GM21526 (cell line): ENCODE data around the gene PRKN.

ENCODE experiments used
- ATAC-seq: cut with Tn5 transposase; IDR thresholded peaks from one replicate; pipeline ENCODE4 v1.9.1; 2021; ENCODE audit warnings: moderate library complexity; ENCODE audit not compliant: unreplicated experiment, low FRiP score

The PRKN gene

DNA sequence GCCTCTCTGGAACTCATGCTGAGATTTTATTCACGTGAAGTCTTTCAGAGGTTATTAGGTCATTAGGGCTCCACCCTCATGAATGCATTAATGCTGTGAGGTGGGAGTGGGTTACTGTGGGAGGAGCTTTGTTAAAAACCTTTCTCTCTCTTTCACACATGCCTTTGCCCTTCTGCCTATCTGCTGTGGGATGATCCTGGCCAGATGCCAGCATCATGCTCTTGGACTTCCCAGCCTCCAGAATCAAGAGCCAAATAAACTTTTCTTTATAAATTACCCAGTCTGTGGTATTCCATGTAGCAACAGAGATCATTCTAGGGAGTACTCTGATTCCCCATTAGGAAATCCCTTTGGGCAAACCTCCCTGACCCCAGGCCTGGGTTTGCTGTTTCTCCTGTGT, 1323.8 kb downstream of the PRKN start:
- no peak for ATAC-seq

GRCh38 chr6:161401587-161402309, 1325.8 kb downstream of the PRKN start:
- no peak for ATAC-seq

GRCh38 chr6:161400671-161401070, 1326.9 kb downstream of the PRKN start:
- ATAC-seq: no peak

GRCh38 chr6:161396539-161396938, 1331.0 kb downstream of the PRKN start:
- no peak for ATAC-seq

DNA sequence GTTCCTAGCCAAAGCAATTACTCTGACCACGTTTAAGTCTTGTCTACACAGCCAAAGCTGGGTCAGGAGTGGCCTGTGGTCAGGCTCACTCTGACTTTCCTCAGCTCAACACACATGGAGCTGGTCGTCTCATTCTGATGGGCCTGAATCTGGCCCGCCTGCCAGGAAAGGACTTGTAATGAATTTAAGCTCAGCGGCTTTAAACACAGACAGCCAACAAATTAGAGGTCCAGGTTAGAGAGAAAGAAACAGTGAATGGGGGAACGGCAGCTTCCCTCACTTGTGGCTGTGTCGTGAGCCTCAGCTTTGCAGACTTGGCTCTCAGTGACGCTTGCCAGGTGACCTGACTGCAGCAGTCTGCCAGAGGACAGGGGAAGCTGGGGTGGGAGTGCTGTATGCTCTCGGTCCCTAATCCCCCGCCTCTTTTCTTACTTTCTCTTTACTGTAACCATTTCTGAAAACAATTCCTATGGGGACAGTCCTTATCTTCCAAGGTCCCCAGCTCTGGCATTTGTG, 1331.8 kb downstream of the PRKN start:
- no peak for ATAC-seq

DNA sequence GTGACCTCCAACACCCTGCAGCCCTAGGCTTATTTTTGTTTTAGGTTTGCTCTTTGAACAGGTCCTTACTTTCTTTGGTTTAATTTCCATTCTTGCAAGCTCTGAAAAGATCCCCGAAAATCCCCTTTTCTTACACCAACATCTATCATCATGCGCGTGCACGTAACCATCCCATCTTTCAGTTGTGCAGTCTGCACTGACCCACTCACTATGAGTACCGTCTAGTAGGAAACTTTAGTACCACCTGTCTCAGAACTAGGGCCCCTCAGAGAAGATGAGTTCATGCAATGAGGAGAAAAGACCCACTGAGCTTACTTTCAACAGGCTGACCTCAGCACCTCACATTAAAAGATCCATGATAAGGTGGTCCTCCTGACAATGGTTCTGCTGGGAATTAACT, 1333.1 kb downstream of the PRKN start:
- no peak for ATAC-seq

DNA sequence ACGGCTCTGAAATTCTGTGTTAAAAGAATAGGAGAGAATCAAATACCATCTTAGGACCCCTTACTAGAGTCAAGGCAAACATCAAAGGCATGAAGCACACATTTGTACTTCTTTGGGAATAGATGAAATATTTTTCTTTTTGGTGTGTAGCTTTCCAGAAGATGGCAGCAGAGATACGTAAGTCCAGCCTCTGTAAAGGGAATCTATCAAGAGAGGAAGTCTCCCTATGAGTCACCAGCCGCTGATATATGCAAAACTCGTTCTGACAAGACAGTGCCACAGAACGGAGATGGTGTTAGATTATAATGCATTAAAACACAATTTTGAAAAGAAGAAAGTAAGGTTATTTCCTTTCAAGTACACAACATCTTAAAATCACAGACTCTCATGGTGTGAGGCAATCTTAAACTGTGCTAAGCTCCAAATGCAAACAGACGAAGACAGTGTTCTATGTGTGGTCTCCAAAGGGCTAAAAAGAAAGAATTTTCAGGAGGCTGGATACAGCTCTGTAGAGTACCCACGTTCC, 1333.7 kb downstream of the PRKN start:
- ATAC-seq: peak; percentile 100

GRCh38 chr6:161393292-161393691, 1334.3 kb downstream of the PRKN start:
- no peak for ATAC-seq

DNA sequence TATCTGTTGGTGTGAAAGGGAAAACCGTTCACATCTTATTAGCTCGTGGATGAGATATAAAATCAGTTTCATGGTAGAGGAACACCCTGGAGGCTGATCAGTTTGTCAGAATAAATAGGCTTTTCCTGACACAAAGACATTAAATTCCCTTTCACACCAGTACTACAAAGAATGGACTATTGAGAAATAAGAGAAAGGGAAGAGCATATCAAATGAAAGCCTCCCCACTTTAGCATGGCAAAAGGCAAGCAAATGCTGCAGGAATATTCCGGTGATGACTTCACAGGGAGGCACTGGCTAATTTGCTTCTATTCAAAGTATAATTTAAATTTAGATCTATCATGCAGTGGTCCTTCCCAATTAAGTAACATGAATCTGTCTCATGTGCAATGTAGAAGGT, 1337.8 kb downstream of the PRKN start:
- no peak for ATAC-seq

DNA sequence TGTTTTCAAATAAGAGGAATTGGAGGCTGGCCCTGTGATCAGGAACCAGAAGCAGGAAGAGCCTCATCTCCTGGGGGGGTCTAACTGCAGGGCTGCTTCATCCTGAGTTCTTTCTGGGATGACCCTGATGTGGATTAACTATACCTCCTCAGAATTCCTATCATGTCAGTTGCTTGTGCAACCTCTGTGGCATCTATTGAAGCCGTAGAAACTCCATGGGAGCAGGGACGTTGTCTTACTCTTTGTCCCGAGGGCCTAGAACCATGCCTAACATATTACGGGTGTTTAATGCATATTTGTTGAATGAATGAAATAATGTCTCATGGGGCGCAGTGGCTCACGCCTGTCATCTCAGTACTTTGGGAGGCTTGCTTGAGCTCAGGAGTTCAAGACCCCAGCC, 1343.6 kb downstream of the PRKN start:
- no peak for ATAC-seq

DNA sequence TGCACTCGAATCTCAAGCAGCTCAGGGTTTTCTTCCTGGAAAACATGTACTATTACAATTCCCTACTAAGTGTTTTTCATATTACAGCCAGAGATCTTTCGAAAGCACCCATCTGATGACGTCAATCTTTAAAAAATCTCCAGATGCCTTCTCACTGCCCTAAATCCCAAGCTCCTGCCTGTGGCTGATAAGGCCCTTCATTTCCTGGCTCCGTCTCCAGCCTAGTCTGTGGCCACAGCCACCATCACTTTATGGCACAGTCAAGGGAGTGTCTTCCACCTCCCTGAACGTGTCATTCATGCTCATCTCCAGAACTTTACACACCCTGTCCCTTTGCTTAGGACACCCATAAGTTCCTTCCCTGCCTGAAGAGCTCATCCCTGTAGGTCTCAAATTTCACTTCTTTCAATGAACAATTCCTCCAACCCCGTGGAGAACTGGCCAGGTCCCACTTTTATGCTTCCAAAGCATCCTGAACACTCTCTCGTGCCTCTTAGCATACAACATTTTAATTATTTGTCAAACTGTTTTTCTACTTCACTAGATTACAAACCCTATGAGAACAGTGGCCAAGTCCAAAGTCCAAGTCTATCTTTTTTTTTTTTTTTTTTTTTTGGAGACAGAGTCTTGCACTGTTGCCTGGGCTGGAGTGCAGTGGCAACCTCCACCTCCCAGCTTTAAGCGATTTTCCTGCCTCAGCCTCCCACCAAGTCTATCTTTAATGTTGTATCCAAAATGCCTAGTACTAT, 1347.6 kb downstream of the PRKN start:
- ATAC-seq: no peak

- ATAC-seq: no peak
These were observed 1349.5 kb downstream of the PRKN start for GRCh38 chr6:161378115-161378514.

GRCh38 chr6:161377116-161377515, 1350.5 kb downstream of the PRKN start:
- no peak for ATAC-seq

GRCh38 chr6:161376367-161376766, 1351.2 kb downstream of the PRKN start:
- no peak for ATAC-seq

DNA sequence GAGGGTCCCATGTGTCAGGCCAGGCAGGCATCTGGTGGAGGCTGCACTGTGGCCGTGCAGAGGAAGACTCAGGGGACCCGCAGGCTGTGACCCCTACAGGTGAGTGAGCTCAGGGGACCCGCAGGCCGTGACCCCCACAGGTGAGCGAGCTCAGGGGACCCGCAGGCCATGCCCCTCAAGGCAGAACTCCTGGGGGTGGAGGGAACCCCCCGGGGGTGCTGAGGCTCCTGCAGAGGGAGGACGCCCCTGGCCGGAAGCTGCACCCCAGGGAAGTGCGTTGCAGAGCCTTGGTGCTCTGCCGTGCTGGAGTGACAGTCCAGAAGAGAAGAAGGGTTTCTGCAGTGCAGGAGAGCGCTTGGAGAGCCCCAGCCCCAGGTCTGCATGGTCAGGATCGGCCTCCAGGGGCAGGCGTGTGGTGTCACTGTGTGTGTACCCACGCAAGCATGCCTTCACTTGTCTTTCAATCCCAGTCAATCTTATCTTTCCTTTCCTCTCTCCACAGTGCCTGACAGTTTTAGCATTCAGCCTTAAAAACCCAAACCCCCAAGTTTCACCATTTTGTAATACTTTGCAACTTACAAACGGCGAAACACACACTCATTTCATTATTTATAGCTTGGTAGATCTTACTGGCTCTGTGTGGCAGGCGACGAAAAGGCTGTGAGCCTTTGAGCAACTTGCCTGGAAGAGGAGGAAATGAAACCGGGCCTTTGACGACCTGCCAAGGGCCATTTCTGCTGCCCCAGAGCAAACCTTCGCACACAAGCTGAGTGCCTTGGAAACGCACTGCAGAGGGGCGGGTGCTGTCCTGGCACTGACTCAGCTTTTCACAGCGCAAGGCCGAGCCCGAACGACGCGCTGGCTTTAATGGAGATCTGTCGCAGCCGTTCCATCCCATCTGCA, 1352.3 kb downstream of the PRKN start:
- ATAC-seq: no peak

DNA sequence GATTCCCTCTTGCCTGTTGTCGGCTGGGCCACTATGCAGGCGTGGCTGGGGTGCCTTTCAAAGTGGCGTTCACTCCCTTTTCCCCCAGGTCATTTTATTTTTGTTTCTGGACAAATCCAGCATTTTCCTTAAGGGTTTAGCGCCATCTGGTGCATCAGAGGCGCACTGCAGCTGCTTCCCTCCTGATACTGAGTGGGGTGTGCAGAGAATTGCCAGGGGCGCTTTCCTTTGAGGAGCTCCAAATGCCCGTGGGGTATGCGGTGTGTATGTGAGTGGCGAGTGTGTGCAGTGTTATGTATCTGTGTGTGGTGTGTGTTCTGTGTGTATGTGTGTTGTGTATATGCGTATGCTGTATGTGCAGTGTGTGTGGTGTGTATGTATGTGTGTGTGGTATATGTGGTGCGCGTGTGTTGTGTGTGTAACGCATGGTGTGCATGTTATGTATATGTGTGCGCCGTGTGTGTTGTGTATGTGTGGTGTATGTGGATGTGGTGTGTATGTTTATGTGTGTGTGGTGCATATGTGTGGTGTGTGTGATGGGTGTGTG, 1353.6 kb downstream of the PRKN start:
- no peak for ATAC-seq

DNA sequence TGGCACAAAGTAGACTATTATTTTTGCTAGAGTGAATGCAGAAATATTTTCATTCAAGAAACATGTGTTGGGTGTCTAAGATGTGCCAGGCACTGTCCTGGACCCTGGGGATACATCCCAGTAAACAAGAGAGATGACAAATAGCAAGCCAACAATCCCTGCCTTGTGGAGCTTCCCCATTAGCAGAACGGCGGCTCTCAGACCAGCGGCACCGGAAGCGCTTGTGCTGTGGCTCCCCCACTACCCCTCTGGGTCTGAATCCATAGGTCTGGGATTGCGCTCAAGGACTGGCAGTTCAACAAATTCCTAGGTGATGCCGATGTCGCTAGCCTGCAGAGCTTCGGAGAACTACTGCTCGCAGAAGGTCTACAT, 1355.2 kb downstream of the PRKN start:
- no peak for ATAC-seq

DNA sequence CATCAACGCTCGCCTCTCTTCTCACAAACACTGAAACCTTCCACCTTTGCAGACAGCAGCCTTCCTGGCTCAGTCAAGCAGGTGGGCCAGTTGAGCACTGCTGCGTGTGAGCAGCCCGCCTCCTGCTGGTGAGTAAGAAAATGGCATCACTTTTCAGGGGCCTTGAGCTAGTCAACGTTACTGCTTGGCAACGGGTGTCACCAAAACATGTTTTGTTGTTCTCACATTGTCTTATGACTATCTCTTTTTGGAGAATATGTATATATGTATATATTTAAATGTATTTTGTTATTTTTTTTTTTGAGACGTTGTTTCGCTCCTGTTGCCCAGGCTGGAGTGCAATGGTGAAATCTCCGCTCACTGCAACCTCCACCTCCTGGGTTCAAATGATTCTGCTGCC, 1356.7 kb downstream of the PRKN start:
- ATAC-seq: peak; percentile 82

DNA sequence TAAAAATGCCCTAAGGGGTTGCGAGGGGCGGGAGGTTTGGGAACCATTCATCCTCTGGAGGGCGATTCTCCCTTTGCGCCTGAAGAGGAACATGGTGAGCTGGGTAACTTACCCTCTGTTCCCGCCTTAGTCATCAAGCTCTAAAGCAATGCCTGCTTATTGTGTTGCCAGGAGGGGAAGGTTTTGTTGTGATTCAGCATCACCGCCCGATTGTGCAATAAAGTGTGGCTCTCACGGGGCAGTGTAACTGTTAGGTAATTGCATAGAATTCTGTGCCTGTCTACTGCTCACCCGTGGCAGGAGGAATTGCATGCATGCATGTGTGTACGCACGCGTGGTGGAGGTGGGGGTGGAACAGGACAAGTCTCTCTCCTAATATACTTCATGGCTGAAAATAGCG, 1358.2 kb downstream of the PRKN start:
- ATAC-seq: no peak

DNA sequence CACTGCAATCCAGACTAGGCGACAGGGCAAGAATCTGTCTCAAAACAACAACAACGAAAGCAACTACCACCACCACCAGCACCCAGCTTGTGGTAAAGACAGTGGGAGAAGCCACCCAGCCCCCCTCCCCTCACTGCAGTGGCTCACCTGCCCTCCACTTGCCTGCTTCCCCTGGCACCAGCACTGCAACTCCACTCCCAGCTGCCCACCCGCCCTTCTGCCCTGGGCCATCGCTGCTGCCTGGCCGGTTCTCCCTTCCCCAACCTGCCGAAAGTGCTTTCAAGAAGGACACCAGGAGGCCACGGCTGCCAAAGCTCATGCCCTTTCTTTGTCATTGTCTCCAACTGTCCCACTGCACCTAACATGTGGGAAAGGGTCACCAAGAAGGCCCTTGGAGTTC, 1359.1 kb downstream of the PRKN start:
- ATAC-seq: no peak
